IPS-11a (cell line): ENCODE measurements around the gene MRRF.

Experiments
- H3K4me3 ChIP-seq: one replicate; pipeline ENCODE4 v1.5.1; 2013; ENCODE audit warnings: low read depth, low read length, control low read depth

Gene MRRF

DNA sequence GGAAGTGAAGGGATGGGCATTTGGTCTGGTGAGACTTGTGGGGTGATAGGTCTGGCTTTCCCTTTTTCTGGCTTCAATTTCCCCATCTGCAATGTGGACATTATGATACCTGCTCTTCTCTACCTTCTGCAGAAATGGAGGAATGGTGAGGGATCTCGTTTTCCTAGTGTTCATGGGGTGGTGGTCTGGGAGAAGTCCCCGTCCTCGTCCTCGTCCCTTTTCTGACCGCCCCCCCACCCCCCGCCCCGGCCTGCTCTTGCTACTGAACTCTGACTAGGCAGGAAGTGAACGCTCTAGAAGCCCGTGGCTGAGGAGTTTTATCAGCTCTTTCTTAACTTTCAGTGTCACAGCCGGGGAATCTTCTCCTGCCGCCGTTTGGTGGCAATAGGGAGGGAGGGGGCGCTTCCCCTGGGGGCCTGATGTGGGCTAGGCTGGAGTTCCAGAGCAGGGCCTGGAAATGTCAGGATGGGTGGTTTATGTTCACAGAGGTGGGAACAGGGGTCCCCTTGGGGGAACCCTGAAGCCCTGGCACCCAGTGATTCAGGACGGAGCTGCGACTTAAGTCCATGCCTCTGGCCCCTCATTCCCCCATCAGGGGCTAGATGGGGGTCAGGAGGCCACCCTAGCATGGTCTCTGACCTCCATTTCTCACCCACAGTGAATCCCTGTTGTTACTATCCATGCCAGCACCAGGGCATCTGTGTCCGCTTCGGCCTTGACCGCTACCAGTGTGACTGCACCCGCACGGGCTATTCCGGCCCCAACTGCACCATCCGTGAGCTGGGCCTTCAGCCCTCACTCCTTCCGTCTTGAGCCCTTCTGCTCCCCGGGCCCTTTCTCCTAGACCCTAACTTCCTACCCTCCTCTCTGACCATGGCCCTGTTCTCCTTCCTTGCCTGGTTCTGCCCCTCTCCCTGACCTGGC, 112.8 kb downstream of the MRRF start:
- no peak overlapping the region for H3K4me3 ChIP-seq

DNA sequence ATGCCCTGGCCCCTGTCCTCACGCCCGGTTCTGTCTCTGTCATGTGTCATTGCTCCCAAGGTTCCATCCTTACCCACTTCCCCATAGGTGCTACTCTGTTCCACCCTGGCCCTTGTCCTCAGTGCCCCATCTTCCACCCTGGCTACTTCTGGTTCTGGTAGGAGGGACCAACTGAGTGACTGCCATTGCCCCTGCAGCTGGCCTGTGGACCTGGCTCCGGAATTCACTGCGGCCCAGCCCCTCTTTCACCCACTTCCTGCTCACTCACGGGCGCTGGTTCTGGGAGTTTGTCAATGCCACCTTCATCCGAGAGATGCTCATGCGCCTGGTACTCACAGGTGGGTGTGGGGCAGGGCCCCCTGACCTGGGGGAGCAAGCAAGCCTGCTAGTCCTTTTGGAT, 113.6 kb downstream of the MRRF start:
- no peak overlapping the region for H3K4me3 ChIP-seq

DNA sequence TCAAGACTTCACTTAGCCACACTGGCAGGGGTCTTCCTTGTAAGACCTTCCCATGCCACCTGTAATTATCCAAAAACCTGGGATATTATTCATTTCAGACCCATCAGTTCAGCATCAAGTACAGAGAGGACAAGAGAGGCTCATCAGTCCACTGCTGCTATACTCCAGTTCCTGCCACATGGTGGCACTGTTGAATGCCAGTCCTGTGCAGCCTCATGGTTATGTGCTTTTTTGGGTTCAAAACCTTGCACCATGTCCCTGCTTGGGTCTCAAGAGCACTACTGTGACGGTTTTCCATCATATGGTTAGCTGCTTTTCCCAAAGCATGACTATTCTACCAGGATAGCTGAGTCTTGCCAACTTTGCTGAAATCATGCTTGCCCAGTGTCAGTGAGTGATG, 114.7 kb downstream of the MRRF start:
- no peak overlapping the region for H3K4me3 ChIP-seq

DNA sequence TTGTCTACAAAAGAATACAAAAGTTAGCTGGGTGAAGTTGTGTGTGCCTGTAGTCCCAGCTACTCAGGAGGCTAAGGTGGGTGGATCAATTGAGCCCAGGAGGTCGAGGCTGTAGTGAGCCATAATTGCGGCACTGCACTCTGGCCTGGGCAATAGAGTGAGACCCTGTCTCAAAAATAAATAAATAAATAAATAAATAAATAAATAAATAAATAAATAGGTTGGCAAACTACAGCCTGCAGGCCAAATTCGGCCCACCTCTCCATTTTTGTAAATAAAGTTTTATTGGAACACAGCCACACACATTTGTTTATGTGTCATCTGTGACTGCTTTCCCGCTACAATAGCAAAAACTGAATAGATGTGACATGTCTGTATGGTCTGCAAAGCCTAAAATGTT, 115.6 kb downstream of the MRRF start:
- H3K4me3 ChIP-seq, result no peak overlapping the region
